GM12892 (cell line): ENCODE data around the gene IL1RAP.
A peak's percentile ranks its signal among the peaks of the same experiment; 100 is the strongest.

Experiments used
- DNase-seq: peaks from one replicate; pipeline ENCODE4 v3.0.0; 2011; ENCODE audit not compliant: insufficient read length
- FAIRE-seq: peaks from 2 replicates; lab custom pipeline; 2011; peaks lifted over from hg19 to GRCh38; lab: Jason Lieb, UNC
- POLR2A ChIP-seq: IDR thresholded peaks from 2 replicates; pipeline ENCODE4 v1.6.1; 2011; ENCODE audit warnings: low read depth, low read length, control low read depth
- POLR2AphosphoS5 ChIP-seq: IDR thresholded peaks from 2 replicates; pipeline ENCODE4 v1.6.1; 2011; ENCODE audit warnings: low read depth, low read length, control low read depth
- TAF1 ChIP-seq: IDR thresholded peaks from 2 replicates; pipeline ENCODE4 v1.6.1; 2011; ENCODE audit warnings: low read depth, mild to moderate bottlenecking, control low read depth, low read length, borderline replicate concordance

The IL1RAP gene

GRCh38 chr3:190601622-190602021 lies 87.7 kb downstream of the IL1RAP start:
- no peak for DNase-seq
- no peak for FAIRE-seq
- TF ChIP-seq POLR2AphosphoS5 (no peak), TAF1 (no peak), POLR2A (no peak)

- no peak for FAIRE-seq
Observed at GRCh38 chr3:190605385-190605784, 91.5 kb downstream of the IL1RAP start.

GRCh38 chr3:190606596-190606995 lies 92.7 kb downstream of the IL1RAP start:
- TF ChIP-seq TAF1 (no peak), POLR2A (no peak), POLR2AphosphoS5 (no peak)
- DNase-seq (no peak), FAIRE-seq (no peak)

More at GRCh38 chr3:190605385-190605784, 91.5 kb downstream of the IL1RAP start:
- no peak for DNase-seq
- TF ChIP-seq POLR2A (no peak), TAF1 (no peak), POLR2AphosphoS5 (no peak)

DNA sequence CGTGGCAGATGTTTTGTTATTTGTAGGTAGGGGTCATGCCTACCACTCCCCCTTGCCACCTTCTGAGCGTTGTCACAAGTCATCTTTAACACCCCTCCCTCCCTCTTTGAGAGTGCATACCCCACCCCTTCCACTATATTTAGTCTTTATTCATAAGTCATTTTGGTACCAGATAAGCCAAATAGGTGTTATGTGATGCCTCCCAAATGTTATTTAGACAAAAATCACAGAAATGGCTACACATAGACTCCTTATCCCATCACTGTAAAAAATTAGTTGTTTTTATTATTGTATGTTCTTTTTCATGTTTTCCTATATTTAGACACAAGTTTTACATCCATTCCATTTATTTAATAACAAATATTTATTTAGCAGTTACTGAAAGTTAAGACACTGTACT lies 93.1 kb downstream of the IL1RAP start:
- no peak for DNase-seq
- no peak for FAIRE-seq
- TF ChIP-seq TAF1 (no peak), POLR2AphosphoS5 (no peak), POLR2A (no peak)

DNA sequence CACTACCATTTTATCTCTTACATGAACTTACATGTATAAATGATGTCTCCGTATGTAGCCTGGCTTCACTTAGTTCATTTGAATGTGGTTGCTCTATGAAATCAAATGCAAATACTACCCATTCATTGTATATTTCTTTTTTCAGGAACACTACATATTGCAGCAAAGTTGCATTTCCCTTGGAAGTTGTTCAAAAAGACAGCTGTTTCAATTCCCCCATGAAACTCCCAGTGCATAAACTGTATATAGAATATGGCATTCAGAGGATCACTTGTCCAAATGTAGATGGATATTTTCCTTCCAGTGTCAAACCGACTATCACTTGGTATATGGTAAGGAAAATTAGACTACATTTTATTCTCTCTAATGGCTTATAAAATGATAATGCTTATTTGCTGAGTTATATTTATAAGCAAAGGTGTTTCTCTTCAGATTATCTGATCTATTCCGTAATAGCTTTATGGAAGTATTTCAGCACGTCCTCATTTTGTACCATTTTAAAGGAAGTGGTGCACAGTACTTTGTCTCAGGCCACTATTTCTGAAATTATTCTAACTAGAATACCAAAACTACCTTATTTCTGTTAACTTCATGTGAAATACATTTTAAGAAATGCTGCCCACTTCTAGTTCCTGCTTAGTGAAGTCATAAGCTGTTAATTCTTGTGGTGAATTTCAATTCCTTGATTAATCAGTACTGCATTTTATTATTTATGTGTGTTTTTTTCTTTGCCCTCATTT lies 95.1 kb downstream of the IL1RAP start:
- TF ChIP-seq POLR2A = no peak
- no peak for TF ChIP-seq TAF1
- TF ChIP-seq POLR2AphosphoS5 = no peak
- no peak for DNase-seq
- FAIRE-seq = no peak

- no peak for DNase-seq
- no peak for FAIRE-seq
- TF ChIP-seq POLR2AphosphoS5 (no peak), POLR2A (no peak), TAF1 (no peak)
Observed at GRCh38 chr3:190614226-190615059, 100.6 kb downstream of the IL1RAP start.

DNA sequence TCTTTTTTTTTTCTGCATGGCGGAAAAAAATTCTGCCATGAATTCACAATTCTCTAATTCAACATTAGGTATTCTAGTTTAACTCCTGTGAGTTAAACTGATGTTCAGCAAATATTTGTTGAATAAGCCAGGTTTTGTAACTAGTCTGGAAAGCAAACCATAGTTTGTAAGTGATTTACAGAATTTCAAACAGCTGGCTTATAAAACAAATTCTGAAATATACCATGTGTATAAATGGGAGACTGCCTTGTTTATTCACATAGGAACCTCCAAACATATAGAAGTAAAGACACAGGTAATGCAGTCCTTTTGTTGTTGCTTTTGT lies 101.1 kb downstream of the IL1RAP start:
- TF ChIP-seq TAF1 (no peak), POLR2A (no peak), POLR2AphosphoS5 (no peak)
- no peak for FAIRE-seq
- no peak for DNase-seq

DNA sequence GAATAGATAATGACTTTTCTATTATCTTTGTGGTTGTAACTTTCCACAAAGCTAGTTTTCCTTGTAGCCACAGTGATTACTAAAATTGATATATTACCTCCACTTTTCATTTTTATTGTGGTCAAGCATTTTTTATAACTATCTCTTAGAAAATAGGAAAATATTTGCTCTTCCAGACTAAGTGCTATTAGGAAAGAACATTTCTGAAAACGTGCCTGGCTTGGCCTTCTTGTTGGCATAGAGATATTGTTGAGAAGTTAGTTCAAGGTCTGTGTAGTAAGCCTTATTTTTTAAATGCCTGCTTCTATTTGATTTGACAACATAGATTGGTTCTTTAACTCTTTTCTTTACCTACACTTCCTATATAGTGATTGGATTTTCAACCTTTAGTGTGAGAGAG lies 101.7 kb downstream of the IL1RAP start:
- no peak for DNase-seq
- FAIRE-seq = no peak
- TF ChIP-seq POLR2A = no peak
- no peak for TF ChIP-seq TAF1
- no peak for TF ChIP-seq POLR2AphosphoS5

DNA sequence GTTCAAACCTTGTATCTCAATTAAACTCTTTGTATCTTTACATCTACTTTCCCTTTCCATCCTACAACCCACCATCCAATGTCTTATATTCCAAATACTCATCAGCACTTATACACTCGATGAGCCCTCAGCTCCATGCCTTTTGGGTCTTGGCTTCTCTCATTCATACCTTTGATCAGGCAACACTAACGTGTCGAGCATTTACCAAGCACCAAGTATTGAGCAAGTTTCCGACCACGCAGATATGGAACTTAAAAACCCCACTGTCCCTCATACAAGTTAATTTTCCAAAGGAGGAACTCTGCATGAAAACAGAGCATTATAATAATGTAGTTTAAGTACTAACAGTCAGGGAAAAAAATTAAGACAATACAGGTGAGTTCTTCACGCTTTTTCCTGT lies 102.8 kb downstream of the IL1RAP start:
- no peak for DNase-seq
- FAIRE-seq = peak; percentile 17
- TF ChIP-seq TAF1 (no peak), POLR2AphosphoS5 (no peak), POLR2A (no peak)

DNA sequence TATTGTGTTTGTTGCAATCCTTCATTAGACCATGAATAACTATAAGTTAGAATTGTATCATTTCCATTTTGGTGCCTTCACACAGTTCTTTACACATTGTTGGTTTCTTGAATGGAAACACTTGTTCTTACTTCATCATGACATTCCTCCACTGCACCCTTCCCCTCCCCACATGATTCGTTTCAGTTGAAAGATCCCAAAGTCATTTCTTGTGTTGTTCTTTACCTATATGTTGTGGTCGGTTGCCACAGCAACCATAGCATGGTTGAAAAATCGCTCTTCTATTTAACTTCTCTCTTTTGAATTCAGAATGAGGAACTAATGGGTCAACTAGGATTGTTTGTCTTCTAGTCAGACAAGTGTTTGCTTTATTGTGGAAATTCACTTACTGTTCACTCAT lies 103.3 kb downstream of the IL1RAP start:
- TF ChIP-seq TAF1 (no peak), POLR2A (no peak), POLR2AphosphoS5 (no peak)
- DNase-seq (no peak), FAIRE-seq (no peak)

DNA sequence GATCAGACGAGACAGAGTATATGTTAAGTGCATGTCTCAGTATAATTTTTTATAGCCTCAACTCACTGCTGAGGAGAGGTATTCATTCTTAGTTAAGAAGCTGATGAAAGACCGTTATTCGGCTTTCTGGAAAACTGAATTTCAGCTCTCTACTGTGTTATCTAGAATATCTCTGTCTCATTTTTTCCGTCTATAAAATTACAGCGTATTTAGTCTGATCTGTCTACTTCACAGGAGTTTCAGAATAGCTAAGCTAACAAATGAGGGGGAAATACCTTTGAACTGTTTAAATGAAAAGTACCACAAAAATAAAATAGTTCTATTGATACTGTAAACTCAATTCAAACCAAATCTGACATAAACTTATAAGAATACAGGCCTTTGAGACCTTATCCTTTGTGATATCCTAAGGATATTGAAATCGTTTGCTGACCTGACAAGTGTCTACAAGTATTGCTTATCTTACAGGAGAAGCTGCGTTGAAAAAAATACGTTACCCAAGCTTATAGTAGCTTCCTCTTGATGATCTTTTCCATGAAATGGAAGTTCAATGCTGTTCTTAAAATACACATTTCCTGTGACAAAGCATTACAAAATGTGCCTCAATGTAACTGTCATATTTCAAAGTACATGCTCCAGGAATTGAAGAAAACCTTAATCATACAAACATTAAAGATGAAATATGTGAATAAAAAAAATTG lies 104.6 kb downstream of the IL1RAP start:
- no peak for FAIRE-seq

More for the DNA sequence above, 104.6 kb downstream of the IL1RAP start:
- no peak for DNase-seq
- TF ChIP-seq POLR2A (no peak), POLR2AphosphoS5 (no peak), TAF1 (no peak)
